ENCODE data around the gene CACNG8.

CACNG8 gene

DNA sequence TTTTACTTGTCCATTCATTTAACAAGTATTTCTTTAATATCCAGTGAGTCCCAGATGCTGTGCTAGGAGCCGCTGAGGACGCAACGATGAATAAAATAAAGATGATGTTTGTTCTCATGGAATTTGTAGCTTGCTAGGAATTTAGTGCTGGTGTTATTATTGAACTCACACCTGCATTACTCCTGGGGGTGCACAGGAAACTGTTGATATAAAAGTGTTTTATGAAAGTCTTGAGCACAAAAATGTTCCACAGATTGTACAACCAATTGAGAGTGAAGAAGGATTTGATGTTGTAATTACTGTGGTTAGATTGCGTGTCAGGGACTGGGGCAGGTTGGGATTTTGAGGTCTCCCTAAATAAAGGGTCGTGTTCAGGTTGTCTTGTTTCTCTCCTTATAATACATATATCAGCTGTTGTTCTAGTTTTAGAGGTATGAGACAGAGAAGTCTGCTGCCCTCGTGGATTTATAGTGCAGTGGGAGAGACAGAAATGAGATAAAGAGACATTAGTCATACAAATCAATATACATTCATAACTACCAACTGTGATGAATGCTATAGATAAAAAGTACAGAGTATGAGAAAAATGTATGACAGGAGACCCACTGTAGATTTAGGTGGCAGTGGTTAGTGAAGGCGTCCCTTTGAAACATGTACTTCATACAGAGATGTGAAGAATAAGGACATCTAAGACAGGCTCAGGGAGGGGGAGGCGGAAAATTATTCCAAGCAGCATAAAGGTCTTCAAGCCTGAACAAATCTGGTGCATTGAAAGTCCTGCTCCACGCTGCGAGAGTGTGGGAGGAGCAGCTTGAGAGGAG lies 40.0 kb downstream of the CACNG8 start:
- H3K4me1 ChIP-seq: no peaks in the 10 kb centered on the region
- H3K27ac ChIP-seq: no peak overlapping the region
- H2AFZ ChIP-seq: no peak overlapping the region
- no peak overlapping the region for H3K4me3 ChIP-seq (ENCODE audit: low read depth, low read length)
- H3K79me2 ChIP-seq: no peaks in the 10 kb centered on the region
- TF ChIP-seq, protein P1, sequence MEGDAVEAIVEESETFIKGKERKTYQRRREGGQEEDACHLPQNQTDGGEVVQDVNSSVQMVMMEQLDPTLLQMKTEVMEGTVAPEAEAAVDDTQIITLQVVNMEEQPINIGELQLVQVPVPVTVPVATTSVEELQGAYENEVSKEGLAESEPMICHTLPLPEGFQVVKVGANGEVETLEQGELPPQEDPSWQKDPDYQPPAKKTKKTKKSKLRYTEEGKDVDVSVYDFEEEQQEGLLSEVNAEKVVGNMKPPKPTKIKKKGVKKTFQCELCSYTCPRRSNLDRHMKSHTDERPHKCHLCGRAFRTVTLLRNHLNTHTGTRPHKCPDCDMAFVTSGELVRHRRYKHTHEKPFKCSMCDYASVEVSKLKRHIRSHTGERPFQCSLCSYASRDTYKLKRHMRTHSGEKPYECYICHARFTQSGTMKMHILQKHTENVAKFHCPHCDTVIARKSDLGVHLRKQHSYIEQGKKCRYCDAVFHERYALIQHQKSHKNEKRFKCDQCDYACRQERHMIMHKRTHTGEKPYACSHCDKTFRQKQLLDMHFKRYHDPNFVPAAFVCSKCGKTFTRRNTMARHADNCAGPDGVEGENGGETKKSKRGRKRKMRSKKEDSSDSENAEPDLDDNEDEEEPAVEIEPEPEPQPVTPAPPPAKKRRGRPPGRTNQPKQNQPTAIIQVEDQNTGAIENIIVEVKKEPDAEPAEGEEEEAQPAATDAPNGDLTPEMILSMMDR (IDR thresholded peaks at IDR 0.05): no peak
- H3K9ac ChIP-seq: no peak overlapping the region
- H3K27me3 ChIP-seq (ENCODE audit: control insufficient read depth, insufficient read depth, low read length): no peaks in the 10 kb centered on the region
- H3K9me3 ChIP-seq (ENCODE audit: control insufficient read depth, low read length): no peaks in the 10 kb centered on the region
- H3K36me3 ChIP-seq (ENCODE audit: control insufficient read depth, insufficient read depth, low read length): no peaks in the 10 kb centered on the region
- H3K4me2 ChIP-seq (ENCODE audit: low read length): no peak overlapping the region

DNA sequence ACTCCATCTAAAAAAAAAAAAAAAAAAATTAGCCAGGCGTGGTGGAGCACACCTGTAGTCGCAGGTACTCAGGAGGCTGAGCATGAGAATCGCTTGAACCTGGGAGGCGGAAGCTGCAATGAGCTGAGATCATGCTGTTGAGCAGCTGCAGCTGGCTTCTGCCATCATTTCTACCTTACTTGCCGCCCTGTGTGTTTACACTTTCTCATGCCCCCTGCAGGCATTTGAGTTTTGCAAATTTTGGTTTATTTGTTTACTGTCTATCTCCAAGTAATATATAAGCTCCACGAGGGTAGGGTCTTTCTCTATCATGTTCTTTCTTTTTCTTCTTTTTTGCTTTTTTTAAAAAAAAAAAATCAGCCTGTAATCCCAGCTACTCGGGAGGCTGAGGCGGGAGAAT lies 46.7 kb downstream of the CACNG8 start:
- Histone ChIP-seq H3K4me2 (ENCODE audit: low read length) (no peak overlapping the region), H3K27ac (no peak overlapping the region), H3K36me3 (ENCODE audit: control insufficient read depth, insufficient read depth, low read length) (no peaks in the 10 kb centered on the region), H3K9ac (no peak overlapping the region), H3K9me3 (ENCODE audit: control insufficient read depth, low read length) (no peaks in the 10 kb centered on the region), H3K4me1 (no peaks in the 10 kb centered on the region), H3K4me3 (ENCODE audit: low read depth, low read length) (no peak overlapping the region), H2AFZ (no peak overlapping the region), H3K27me3 (ENCODE audit: control insufficient read depth, insufficient read depth, low read length) (no peaks in the 10 kb centered on the region), H3K79me2 (no peaks in the 10 kb centered on the region)
- TF ChIP-seq, protein P1 (IDR thresholded peaks at IDR 0.05): no peak

DNA sequence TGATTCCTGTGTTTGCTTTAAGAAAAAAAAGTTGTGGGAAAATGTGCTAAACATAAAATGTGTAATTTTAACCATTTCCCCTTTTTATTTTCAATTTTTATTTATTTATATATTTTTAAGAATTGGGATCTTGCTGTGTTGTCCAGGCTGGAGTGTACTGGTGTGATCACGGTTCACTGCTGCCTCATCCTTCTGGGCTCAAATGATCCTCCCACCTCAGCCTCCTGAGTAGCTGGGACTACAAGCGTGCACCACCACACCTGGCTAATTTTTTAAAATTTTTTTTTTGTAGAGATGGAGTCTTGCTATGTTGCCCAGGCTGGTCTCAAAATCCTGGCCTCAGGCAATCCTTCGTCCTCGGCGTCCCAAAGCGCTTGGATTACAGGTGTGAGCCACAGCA lies 47.7 kb downstream of the CACNG8 start:
- H3K9me3 ChIP-seq (ENCODE audit: control insufficient read depth, low read length): no peaks in the 10 kb centered on the region
- H3K4me1 ChIP-seq: no peaks in the 10 kb centered on the region
- H3K79me2 ChIP-seq: no peaks in the 10 kb centered on the region
- TF ChIP-seq, protein P1 (IDR thresholded peaks at IDR 0.05): no peak
- no peak overlapping the region for H3K4me3 ChIP-seq (ENCODE audit: low read depth, low read length)
- H2AFZ ChIP-seq: no peak overlapping the region
- H3K27ac ChIP-seq: no peak overlapping the region
- H3K9ac ChIP-seq: no peak overlapping the region
- H3K27me3 ChIP-seq (ENCODE audit: control insufficient read depth, insufficient read depth, low read length): no peaks in the 10 kb centered on the region
- no peaks in the 10 kb centered on the region for H3K36me3 ChIP-seq (ENCODE audit: control insufficient read depth, insufficient read depth, low read length)
- no peak overlapping the region for H3K4me2 ChIP-seq (ENCODE audit: low read length)

DNA sequence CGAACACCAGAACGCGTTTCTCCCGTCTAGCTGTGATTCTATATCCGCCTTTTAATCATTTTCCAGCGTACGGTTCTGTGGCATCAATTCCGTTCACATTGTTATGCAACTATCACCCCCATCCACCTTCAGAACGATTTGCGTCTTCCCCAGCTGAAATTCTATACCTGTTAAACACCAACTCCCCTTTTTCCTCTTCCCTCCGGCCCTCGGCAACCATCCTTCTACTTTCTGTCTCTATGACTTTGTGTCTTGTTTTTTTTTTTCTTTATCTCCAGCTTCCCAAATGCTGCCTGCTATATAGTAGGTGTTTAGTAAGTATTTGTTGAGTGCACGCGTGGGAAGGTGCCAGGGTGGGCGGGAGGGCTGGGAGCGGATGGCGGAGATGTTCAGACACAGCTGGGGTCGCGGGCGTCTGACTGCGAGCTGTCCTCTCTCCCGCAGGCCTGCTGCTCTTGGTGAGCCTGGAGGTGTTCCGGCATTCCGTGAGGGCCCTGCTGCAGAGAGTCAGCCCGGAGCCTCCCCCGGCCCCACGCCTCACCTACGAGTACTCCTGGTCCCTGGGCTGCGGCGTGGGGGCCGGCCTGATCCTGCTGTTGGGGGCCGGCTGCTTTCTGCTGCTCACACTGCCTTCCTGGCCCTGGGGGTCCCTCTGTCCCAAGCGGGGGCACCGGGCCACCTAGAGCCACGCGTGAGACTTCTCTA lies 48.9 kb downstream of the CACNG8 start:
- H3K4me3 ChIP-seq (ENCODE audit: low read depth, low read length): no peak overlapping the region
- no peak overlapping the region for H3K27ac ChIP-seq

More for the DNA sequence above, 48.9 kb downstream of the CACNG8 start:
- no peaks in the 10 kb centered on the region for H3K4me1 ChIP-seq
- H3K79me2 ChIP-seq: no peaks in the 10 kb centered on the region
- no peak overlapping the region for H3K4me2 ChIP-seq (ENCODE audit: low read length)
- no peak overlapping the region for H2AFZ ChIP-seq
- no peak overlapping the region for H3K9ac ChIP-seq
- TF ChIP-seq, protein P1 (IDR thresholded peaks at IDR 0.05): no peak
- H3K27me3 ChIP-seq (ENCODE audit: control insufficient read depth, insufficient read depth, low read length): no peaks in the 10 kb centered on the region
- H3K9me3 ChIP-seq (ENCODE audit: control insufficient read depth, low read length): no peaks in the 10 kb centered on the region
- no peaks in the 10 kb centered on the region for H3K36me3 ChIP-seq (ENCODE audit: control insufficient read depth, insufficient read depth, low read length)
